ENCODE data around the gene BDKRB2.

DNA sequence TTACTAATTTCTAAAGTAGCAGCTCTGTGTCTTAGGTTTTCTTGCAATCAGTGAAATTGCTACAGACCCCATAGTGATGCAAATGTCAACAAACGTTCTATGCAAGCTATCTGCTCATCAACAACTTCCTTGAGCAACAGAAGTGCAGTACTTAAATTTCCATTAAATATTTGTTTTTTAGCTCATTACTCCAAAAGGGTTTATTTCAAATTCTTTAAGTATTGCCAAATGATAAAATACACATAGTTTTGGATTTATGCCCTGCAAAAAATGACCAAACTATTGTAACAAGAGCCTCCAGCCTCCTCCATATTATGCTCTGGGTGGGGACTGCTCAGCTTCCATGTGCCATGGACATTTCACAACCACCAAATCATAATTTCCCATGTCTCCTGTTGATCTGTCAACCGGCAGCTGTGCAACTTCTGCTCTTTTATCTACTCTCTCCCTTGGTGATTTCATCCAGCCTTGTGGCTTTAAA lies 55.7 kb downstream of the BDKRB2 start:
- TF ChIP-seq EZH2 (IDR thresholded peaks at IDR 0.05; ENCODE audit: insufficient read depth, poor library complexity, severe bottlenecking) (no peak), EZH2phosphoT487 (IDR thresholded peaks at IDR 0.05; ENCODE audit: insufficient read depth, low read depth) (no peak)

Measured in GM23248 (cell line).